ENCODE results near the gene IGFBPL1. TPM values are rescaled to one million over a fixed set of nuclear protein-coding genes. Genes with fewer than 3 reads are reported as not detected.

IGFBPL1 gene
- total and polyA plus RNA-seq, 2 of the 8 experiments (the other 6 are each of a cell fraction or from before 2014, with no cell fraction given) = 31.3 to 33.8 TPM

DNA sequence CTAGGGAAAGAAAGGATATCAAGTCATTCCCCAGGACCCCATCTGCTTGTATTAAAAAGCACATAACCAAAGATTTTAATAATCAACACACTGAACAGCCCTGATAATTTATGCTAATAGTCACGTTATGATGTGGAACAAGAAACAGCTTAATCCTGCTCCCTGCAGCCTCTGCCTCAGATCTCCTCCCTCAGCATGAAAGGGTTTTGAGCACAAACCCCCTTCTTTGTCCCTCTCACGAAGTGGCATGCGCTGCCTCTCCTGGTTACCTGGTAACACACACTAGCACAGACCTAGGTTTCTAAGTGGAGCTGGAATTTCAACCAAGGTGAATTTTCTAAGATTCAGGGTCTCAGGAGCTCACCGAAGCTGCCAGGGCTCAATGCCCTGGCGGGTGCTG is 5.1 kb downstream of the IGFBPL1 start:
- Histone ChIP-seq H4K91ac (replicated peaks; ENCODE audit: insufficient read length, low read length) (no peak overlapping the region), H3K9ac (replicated peaks in 1 of 4; ENCODE audit: extremely low read depth in 1 of 4, low read depth in 3 of 4, low read length in 3 of 4) (no peak overlapping the region), H2BK5ac (ENCODE audit: low read depth, low read length) (no peak overlapping the region), H3K27me3 (replicated peaks in 1 of 4; ENCODE audit: control insufficient read depth in 3 of 4, extremely low read depth in 1 of 4, insufficient read depth in 3 of 4, low read length in 3 of 4) (peaks cover 0 to 12% (median 7%) of the 10 kb centered on the region in 4 experiments; a peak in 6 of 7 replicates), H2BK15ac (ENCODE audit: low read length) (no peak overlapping the region), H3K79me1 (ENCODE audit: low read depth, low read length) (no peaks in the 10 kb centered on the region), H3K23me2 (ENCODE audit: low read depth, low read length) (peaks cover 5% of the 10 kb centered on the region; the same call in 1 of the 2 replicates), H3K4ac (replicated peaks; ENCODE audit: insufficient read length, low read depth, low read length) (no peak overlapping the region), H3K4me1 (replicated peaks in 1 of 4; ENCODE audit: control insufficient read depth in 3 of 4, insufficient read depth in 4 of 4, low read length in 3 of 4) (peaks cover 8 to 39% (median 20%) of the 10 kb centered on the region in 4 experiments), H3K18ac (ENCODE audit: extremely low read depth, low read length) (no peak overlapping the region), H3K23ac (ENCODE audit: insufficient read length) (no peak overlapping the region), H4K5ac (ENCODE audit: insufficient read length, low read depth, low read length) (no peak overlapping the region), H3K4me3 (ENCODE audit: extremely low read depth in 1 of 4, insufficient read depth in 2 of 4, low read depth in 3 of 4, low read length in 4 of 4) (no peak overlapping the region), H2BK12ac (ENCODE audit: low read depth, low read length) (no peak overlapping the region), H3K14ac (ENCODE audit: insufficient read length) (no peak overlapping the region), H3K36me3 (ENCODE audit: control insufficient read depth in 2 of 4, insufficient read depth in 4 of 4, low read length in 3 of 4) (no peaks in the 10 kb centered on the region), H2AFZ (ENCODE audit: low read length) (no peak overlapping the region), H2AK5ac (ENCODE audit: low read depth, low read length) (no peak overlapping the region), H2BK20ac (ENCODE audit: low read length) (no peak overlapping the region), H3K9me3 (ENCODE audit: insufficient read depth in 2 of 2, low read depth in 1 of 2, low read length in 1 of 2) (no peaks in the 10 kb centered on the region), H2BK120ac (replicated peaks; ENCODE audit: low read depth, low read length) (no peak overlapping the region), H4K8ac (ENCODE audit: extremely low read depth, insufficient read depth, low read length) (no peak overlapping the region), H3K56ac (replicated peaks; ENCODE audit: insufficient read length, low read depth, low read length) (no peak overlapping the region), H3K79me2 (ENCODE audit: control insufficient read depth in 1 of 2, insufficient read depth in 2 of 2, low read length in 2 of 2) (no peaks in the 10 kb centered on the region), H4K20me1 (replicated peaks in 1 of 2; ENCODE audit: control insufficient read depth in 1 of 2, insufficient read depth in 2 of 2, low read length in 2 of 2) (peaks cover 0 to 4% of the 10 kb centered on the region in 2 experiments), H3K27ac (ENCODE audit: low read depth, low read length) (no peak overlapping the region), H3K4me2 (ENCODE audit: insufficient read depth in 1 of 2, low read depth in 2 of 2, low read length in 2 of 2) (no peak overlapping the region)
- ChIA-PET CTCF (ENCODE audit: partially characterized antibody) (interaction anchor here (0.6 to 5.5 kb wide), 11 partner anchors 9 to 588 kb away, joined by 3 to 47 read pairs (median 4); partner anchors contain the start of gene ALDH1B1), POLR2A (ENCODE audit: partially characterized antibody) (interaction anchor here (0.8 kb wide), 1 partner anchor 15 kb away, joined by 3 read pairs; no protein-coding TSS in a partner anchor)
- DNase-seq (ENCODE audit: low read depth in 1 of 2, low spot score in 2 of 2) = no peak
- WGBS, 2 experiments (ENCODE audit: extremely low coverage in 1 of 2, insufficient coverage in 1 of 2, insufficient read length in 1 of 2, insufficient replicate concordance in 2 of 2, low coverage in 1 of 2, low lambda C conversion rate in 2 of 2, missing lambda C conversion rate in 1 of 2) = 64% methylated on average over 5 of the region's 5 CpGs; no CpG with 5 or more reads in 1 of the 2 experiments
- no peak for FAIRE-seq
- no peak for TF ChIP-seq SP1 (IDR thresholded peaks at IDR 0.05; ENCODE audit: low read depth, low read length)

Measured in H1 (cell line).